GM23338 (cell line): Measurements from ENCODE around the gene SLC22A14. TPM values are rescaled to one million over a fixed set of nuclear protein-coding genes. Genes with fewer than 3 reads are reported as not detected.
"Not testable (repeated sequence)": the region's sequence is repeated elsewhere in the genome, so short reads cannot be mapped to it uniquely, and the experiment has no call there.

Source experiments
- ATAC-seq: fragments of 200-7000 bp; cut with Tn5 transposase; 3 replicates; pipeline ENCODE4 v1.9.1; 2020
- DNase-seq: peaks from one replicate; pipeline ENCODE4 v3.0.0-alpha.2; 2015; ENCODE audit warnings: low spot score
- H2AFZ ChIP-seq: fragments of 200-600 bp; sonication (generic); 2 replicates; pipeline ENCODE4 v1.8.0; 2016; ENCODE audit warnings: antibody characterized with exemption, mild to moderate bottlenecking, moderate library complexity
- H3F3A ChIP-seq: fragments of 200-600 bp; sonication (generic); replicated peaks from 2 replicates; pipeline ENCODE4 v1.8.0; 2017; ENCODE audit warnings: antibody characterized with exemption, mixed run types, low read depth
- H3K27ac ChIP-seq: fragments of 200-600 bp; sonication (generic); 2 replicates; pipeline ENCODE4 v1.6.1; 2016; ENCODE audit warnings: low read depth
- H3K27me3 ChIP-seq: fragments of 200-600 bp; sonication (generic); 2 replicates; pipeline ENCODE4 v1.8.0; 2016; ENCODE audit warnings: mild to moderate bottlenecking, mixed run types, moderate library complexity; ENCODE audit not compliant: insufficient read depth
- H3K36me3 ChIP-seq: fragments of 200-600 bp; sonication (generic); 2 replicates; pipeline ENCODE4 v1.8.0; 2016; ENCODE audit warnings: mild to moderate bottlenecking; ENCODE audit not compliant: insufficient read depth
- H3K4me1 ChIP-seq: fragments of 200-600 bp; sonication (generic); 2 replicates; pipeline ENCODE4 v1.8.0; 2016; ENCODE audit warnings: mild to moderate bottlenecking, moderate library complexity; ENCODE audit not compliant: insufficient read depth
- H3K4me2 ChIP-seq: fragments of 200-600 bp; sonication (generic); 2 replicates; pipeline ENCODE4 v1.7.1; 2017; ENCODE audit warnings: mixed run types
- H3K4me3 ChIP-seq: fragments of 200-600 bp; sonication (generic); 2 replicates; pipeline ENCODE4 v1.6.1; 2016; ENCODE audit warnings: mixed run types
- H3K79me2 ChIP-seq: fragments of 200-600 bp; sonication (generic); replicated peaks from 2 replicates; pipeline ENCODE4 v1.8.0; 2017; ENCODE audit warnings: mild to moderate bottlenecking; ENCODE audit not compliant: insufficient read depth
- H3K9me2 ChIP-seq: fragments of 200-600 bp; sonication (generic); 2 replicates; pipeline ENCODE4 v1.8.0; 2017; ENCODE audit not compliant: insufficient read depth
- H4K20me1 ChIP-seq: fragments of 200-600 bp; sonication (generic); replicated peaks from 2 replicates; pipeline ENCODE4 v1.8.0; 2017; ENCODE audit warnings: mild to moderate bottlenecking; ENCODE audit not compliant: insufficient read depth
- H3K27ac Mint-ChIP-seq: 2 replicates; pipeline ENCODE4 v1.8.0; 2020; ENCODE audit warnings: inconsistent platforms, mild to moderate bottlenecking, moderate library complexity, mixed read lengths
- H3K27me3 Mint-ChIP-seq: 3 replicates; pipeline ENCODE4 v1.8.0; 2022; ENCODE audit warnings: low read depth, mild to moderate bottlenecking, moderate library complexity, mixed read lengths, inconsistent platforms; ENCODE audit not compliant: insufficient read depth, poor library complexity
- H3K36me3 Mint-ChIP-seq: 3 replicates; pipeline ENCODE4 v1.8.0; 2021; ENCODE audit warnings: low read depth, mild to moderate bottlenecking, inconsistent platforms, moderate library complexity, mixed read lengths
- H3K4me1 Mint-ChIP-seq: 3 replicates; pipeline ENCODE4 v1.8.0; 2020; ENCODE audit warnings: mild to moderate bottlenecking, inconsistent platforms, mixed read lengths
- H3K4me3 Mint-ChIP-seq: 3 replicates; pipeline ENCODE4 v1.8.0; 2021; ENCODE audit warnings: moderate library complexity, mild to moderate bottlenecking, inconsistent platforms, mixed read lengths
- H3K9me3 Mint-ChIP-seq: 3 replicates; pipeline ENCODE4 v1.8.0; 2020; ENCODE audit warnings: moderate library complexity, mild to moderate bottlenecking, inconsistent platforms, mixed read lengths
- CREB1 ChIP-seq: fragments of 250-450 bp; sonication (Bioruptor Pico); IDR thresholded peaks from 2 replicates; pipeline ENCODE4 v1.5.0; 2020; ENCODE audit warnings: low read depth, mild to moderate bottlenecking, moderate library complexity
- EZH2 ChIP-seq: fragments of 200-600 bp; sonication (generic); IDR thresholded peaks from one replicate; pipeline ENCODE4 v1.8.0; 2017; ENCODE audit warnings: antibody characterized with exemption, mild to moderate bottlenecking, low read depth; ENCODE audit not compliant: unreplicated experiment
- JUNB ChIP-seq: IDR thresholded peaks from one replicate; pipeline ENCODE4 v1.6.1; 2016; ENCODE audit warnings: antibody characterized with exemption; ENCODE audit not compliant: unreplicated experiment
- NANOG ChIP-seq: IDR thresholded peaks from 2 replicates; pipeline ENCODE4 v1.6.1; 2016; ENCODE audit warnings: antibody characterized with exemption, borderline replicate concordance
- POLR2AphosphoS5 ChIP-seq: IDR thresholded peaks from 2 replicates; pipeline ENCODE4 v1.6.1; 2016; ENCODE audit warnings: antibody characterized with exemption, low read depth
- STAT1 ChIP-seq: IDR thresholded peaks from one replicate; pipeline ENCODE4 v1.6.1; 2016; ENCODE audit warnings: antibody characterized with exemption; ENCODE audit not compliant: unreplicated experiment
- ZNF114 ChIP-seq: fragments of 250-450 bp; sonication (Bioruptor Pico); IDR thresholded peaks from 2 replicates; pipeline ENCODE4 v1.5.0; 2020; ENCODE audit warnings: mild to moderate bottlenecking, moderate library complexity
- ZNF331 ChIP-seq: fragments of 250-450 bp; sonication (Bioruptor Pico); IDR thresholded peaks from 2 replicates; pipeline ENCODE4 v1.5.0; 2020; ENCODE audit warnings: low read depth, mild to moderate bottlenecking, moderate library complexity
- polyA plus RNA-seq: library from polyadenylated mRNA; unstranded; fragments of >200 nt; fragmentation: Nextera tagmentation; extraction: Ambion mirVana; gene quantifications from 2 replicates; pipeline ENCODE4 v1.2.1, GENCODE V29; 2016
- total RNA-seq: library from RNA; depleted of rRNA; stranded (reverse); fragments of >200 nt; shearing (Covaris generic); gene quantifications from 2 replicates; pipeline ENCODE4 v1.2.3, GENCODE V29; 2014
- TF ChIP-seq, protein P1 (sequence below), 2 experiments: fragments of 200-600 bp in 1 of 2; sonication (generic) in 1 of 2; conservative IDR thresholded peaks; 2 replicates each; pipeline versions ENCODE4 v1.5.1 to v1.6.1; 2016 to 2017; ENCODE audit warnings: antibody characterized with exemption in 2 of 2, low read depth in 2 of 2, mild to moderate bottlenecking in 2 of 2, moderate library complexity in 1 of 2
- TF ChIP-seq, protein P2 (sequence below): IDR thresholded peaks from one replicate; pipeline ENCODE4 v1.6.1; 2018; ENCODE audit warnings: antibody characterized with exemption; ENCODE audit not compliant: unreplicated experiment
- TF ChIP-seq, protein P3 (sequence below): fragments of 250-450 bp; sonication (Bioruptor Pico); IDR thresholded peaks from 2 replicates; pipeline ENCODE4 v1.5.0; 2020; ENCODE audit warnings: mild to moderate bottlenecking, moderate library complexity

The SLC22A14 gene
- total and polyA plus RNA-seq, 2 experiments from 2014 or later, result not detected

DNA sequence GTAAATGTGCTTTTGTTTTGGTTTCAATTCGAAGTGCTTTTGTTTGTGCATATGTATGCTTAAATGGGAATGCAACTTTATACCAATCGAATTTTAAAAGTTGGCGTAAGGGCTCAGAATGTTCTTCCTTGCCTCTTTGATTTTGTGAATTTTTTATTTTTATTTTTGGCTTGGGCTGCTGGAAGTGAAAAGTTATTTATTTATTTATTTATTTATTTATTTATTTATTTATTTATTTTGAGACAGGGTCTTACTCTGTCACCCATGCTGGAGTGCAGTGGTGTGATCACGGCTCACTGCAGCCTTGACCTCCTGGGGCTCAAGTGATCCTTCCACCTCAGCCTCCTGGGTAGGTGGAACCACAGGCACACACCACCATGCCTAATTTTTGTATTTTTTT lies 39.3 kb upstream of the SLC22A14 start:
- not testable (repeated sequence) for H3K4me3 Mint-ChIP-seq, H3K4me1 Mint-ChIP-seq, H3K27me3 ChIP-seq, H3K27ac ChIP-seq, H3K9me2 ChIP-seq, H3K4me2 ChIP-seq, ATAC-seq, H3K79me2 ChIP-seq, DNase-seq, H3K36me3 ChIP-seq, H2AFZ ChIP-seq, H3K27me3 Mint-ChIP-seq, H3K27ac Mint-ChIP-seq, H3K4me1 ChIP-seq, H3K9me3 Mint-ChIP-seq, H3F3A ChIP-seq, H4K20me1 ChIP-seq, H3K4me3 ChIP-seq
- H3K36me3 Mint-ChIP-seq, result peaks cover 36% of the 10 kb centered on the region

DNA sequence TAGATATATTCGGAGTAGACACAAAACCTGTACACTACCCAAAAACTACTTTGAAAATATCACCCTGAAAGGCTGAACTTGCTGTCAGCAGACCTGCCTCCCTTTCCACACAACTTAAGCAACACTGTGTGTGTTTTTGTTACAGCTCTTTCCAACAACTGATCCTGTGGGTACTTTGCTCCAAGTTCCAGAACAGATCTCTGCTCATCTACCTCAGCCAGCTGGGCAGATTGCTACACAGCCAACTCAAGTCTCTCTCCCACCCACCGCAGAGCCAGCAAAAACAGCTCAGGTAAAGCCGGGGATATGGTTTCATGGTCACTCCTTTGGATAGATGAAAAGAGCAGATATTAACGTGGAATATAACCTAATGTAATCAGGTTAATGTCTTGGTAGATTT lies 36.2 kb upstream of the SLC22A14 start:
- Mint-ChIP-seq H3K27ac (no peak overlapping the region), H3K4me1 (no peaks in the 10 kb centered on the region), H3K27me3 (no peaks in the 10 kb centered on the region), H3K9me3 (no peaks in the 10 kb centered on the region), H3K4me3 (no peak overlapping the region), H3K36me3 (peaks cover 20% of the 10 kb centered on the region; the same call in 2 of the 3 replicates)
- Histone ChIP-seq H3K27me3 (no peaks in the 10 kb centered on the region), H3K27ac (no peak overlapping the region), H3K9me2 (no peaks in the 10 kb centered on the region), H3K4me1 (no peaks in the 10 kb centered on the region), H3K36me3 (peaks cover 14% of the 10 kb centered on the region), H3F3A (no peaks in the 10 kb centered on the region), H3K4me2 (no peak overlapping the region), H4K20me1 (peaks cover 13% of the 10 kb centered on the region; the same call in 1 of the 2 replicates), H2AFZ (no peak overlapping the region), H3K79me2 (no peaks in the 10 kb centered on the region), H3K4me3 (no peak overlapping the region)
- ATAC-seq (no peak), DNase-seq (no peak)
- TF ChIP-seq CREB1, result no peak
- TF ChIP-seq JUNB, result no peak
- TF ChIP-seq, protein P1, sequence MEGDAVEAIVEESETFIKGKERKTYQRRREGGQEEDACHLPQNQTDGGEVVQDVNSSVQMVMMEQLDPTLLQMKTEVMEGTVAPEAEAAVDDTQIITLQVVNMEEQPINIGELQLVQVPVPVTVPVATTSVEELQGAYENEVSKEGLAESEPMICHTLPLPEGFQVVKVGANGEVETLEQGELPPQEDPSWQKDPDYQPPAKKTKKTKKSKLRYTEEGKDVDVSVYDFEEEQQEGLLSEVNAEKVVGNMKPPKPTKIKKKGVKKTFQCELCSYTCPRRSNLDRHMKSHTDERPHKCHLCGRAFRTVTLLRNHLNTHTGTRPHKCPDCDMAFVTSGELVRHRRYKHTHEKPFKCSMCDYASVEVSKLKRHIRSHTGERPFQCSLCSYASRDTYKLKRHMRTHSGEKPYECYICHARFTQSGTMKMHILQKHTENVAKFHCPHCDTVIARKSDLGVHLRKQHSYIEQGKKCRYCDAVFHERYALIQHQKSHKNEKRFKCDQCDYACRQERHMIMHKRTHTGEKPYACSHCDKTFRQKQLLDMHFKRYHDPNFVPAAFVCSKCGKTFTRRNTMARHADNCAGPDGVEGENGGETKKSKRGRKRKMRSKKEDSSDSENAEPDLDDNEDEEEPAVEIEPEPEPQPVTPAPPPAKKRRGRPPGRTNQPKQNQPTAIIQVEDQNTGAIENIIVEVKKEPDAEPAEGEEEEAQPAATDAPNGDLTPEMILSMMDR (conservative IDR thresholded peaks at IDR 0.05; ENCODE audit: low read depth in 2 of 2), result no peak
- no peak for TF ChIP-seq STAT1
- TF ChIP-seq, protein P2, sequence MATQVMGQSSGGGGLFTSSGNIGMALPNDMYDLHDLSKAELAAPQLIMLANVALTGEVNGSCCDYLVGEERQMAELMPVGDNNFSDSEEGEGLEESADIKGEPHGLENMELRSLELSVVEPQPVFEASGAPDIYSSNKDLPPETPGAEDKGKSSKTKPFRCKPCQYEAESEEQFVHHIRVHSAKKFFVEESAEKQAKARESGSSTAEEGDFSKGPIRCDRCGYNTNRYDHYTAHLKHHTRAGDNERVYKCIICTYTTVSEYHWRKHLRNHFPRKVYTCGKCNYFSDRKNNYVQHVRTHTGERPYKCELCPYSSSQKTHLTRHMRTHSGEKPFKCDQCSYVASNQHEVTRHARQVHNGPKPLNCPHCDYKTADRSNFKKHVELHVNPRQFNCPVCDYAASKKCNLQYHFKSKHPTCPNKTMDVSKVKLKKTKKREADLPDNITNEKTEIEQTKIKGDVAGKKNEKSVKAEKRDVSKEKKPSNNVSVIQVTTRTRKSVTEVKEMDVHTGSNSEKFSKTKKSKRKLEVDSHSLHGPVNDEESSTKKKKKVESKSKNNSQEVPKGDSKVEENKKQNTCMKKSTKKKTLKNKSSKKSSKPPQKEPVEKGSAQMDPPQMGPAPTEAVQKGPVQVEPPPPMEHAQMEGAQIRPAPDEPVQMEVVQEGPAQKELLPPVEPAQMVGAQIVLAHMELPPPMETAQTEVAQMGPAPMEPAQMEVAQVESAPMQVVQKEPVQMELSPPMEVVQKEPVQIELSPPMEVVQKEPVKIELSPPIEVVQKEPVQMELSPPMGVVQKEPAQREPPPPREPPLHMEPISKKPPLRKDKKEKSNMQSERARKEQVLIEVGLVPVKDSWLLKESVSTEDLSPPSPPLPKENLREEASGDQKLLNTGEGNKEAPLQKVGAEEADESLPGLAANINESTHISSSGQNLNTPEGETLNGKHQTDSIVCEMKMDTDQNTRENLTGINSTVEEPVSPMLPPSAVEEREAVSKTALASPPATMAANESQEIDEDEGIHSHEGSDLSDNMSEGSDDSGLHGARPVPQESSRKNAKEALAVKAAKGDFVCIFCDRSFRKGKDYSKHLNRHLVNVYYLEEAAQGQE, result no peak
- no peak for TF ChIP-seq NANOG
- TF ChIP-seq ZNF331 (CRISPR knock-in tag), result no peak
- no peak for TF ChIP-seq POLR2AphosphoS5
- no peak for TF ChIP-seq EZH2
- TF ChIP-seq ZNF114 (CRISPR knock-in tag), result no peak
- TF ChIP-seq, protein P3, sequence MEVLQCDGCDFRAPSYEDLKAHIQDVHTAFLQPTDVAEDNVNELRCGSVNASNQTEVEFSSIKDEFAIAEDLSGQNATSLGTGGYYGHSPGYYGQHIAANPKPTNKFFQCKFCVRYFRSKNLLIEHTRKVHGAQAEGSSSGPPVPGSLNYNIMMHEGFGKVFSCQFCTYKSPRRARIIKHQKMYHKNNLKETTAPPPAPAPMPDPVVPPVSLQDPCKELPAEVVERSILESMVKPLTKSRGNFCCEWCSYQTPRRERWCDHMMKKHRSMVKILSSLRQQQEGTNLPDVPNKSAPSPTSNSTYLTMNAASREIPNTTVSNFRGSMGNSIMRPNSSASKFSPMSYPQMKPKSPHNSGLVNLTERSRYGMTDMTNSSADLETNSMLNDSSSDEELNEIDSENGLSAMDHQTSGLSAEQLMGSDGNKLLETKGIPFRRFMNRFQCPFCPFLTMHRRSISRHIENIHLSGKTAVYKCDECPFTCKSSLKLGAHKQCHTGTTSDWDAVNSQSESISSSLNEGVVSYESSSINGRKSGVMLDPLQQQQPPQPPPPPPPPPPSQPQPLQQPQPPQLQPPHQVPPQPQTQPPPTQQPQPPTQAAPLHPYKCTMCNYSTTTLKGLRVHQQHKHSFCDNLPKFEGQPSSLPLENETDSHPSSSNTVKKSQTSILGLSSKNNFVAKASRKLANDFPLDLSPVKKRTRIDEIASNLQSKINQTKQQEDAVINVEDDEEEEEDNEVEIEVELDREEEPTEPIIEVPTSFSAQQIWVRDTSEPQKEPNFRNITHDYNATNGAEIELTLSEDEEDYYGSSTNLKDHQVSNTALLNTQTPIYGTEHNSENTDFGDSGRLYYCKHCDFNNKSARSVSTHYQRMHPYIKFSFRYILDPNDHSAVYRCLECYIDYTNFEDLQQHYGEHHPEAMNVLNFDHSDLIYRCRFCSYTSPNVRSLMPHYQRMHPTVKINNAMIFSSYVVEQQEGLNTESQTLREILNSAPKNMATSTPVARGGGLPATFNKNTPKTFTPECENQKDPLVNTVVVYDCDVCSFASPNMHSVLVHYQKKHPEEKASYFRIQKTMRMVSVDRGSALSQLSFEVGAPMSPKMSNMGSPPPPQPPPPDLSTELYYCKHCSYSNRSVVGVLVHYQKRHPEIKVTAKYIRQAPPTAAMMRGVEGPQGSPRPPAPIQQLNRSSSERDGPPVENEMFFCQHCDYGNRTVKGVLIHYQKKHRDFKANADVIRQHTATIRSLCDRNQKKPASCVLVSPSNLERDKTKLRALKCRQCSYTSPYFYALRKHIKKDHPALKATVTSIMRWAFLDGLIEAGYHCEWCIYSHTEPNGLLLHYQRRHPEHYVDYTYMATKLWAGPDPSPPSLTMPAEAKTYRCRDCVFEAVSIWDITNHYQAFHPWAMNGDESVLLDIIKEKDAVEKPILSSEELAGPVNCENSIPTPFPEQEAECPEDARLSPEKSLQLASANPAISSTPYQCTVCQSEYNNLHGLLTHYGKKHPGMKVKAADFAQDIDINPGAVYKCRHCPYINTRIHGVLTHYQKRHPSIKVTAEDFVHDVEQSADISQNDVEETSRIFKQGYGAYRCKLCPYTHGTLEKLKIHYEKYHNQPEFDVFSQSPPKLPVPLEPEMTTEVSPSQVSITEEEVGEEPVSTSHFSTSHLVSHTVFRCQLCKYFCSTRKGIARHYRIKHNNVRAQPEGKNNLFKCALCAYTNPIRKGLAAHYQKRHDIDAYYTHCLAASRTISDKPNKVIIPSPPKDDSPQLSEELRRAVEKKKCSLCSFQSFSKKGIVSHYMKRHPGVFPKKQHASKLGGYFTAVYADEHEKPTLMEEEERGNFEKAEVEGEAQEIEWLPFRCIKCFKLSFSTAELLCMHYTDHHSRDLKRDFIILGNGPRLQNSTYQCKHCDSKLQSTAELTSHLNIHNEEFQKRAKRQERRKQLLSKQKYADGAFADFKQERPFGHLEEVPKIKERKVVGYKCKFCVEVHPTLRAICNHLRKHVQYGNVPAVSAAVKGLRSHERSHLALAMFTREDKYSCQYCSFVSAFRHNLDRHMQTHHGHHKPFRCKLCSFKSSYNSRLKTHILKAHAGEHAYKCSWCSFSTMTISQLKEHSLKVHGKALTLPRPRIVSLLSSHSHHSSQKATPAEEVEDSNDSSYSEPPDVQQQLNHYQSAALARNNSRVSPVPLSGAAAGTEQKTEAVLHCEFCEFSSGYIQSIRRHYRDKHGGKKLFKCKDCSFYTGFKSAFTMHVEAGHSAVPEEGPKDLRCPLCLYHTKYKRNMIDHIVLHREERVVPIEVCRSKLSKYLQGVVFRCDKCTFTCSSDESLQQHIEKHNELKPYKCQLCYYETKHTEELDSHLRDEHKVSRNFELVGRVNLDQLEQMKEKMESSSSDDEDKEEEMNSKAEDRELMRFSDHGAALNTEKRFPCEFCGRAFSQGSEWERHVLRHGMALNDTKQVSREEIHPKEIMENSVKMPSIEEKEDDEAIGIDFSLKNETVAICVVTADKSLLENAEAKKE (CRISPR knock-in tag), result no peak
